Fibroblast of peridontal ligament (primary cell): ENCODE results near the gene CERT1.
A peak's percentile ranks its signal among the peaks of the same experiment; 100 is the strongest.
"Not testable (repeated sequence)": the region's sequence is repeated elsewhere in the genome, so short reads cannot be mapped to it uniquely, and the experiment has no call there.

Source experiments
- DNase-seq: peaks from one replicate; pipeline ENCODE4 v3.0.0-alpha.2; 2010; ENCODE audit errors: extremely low read depth

CERT1 gene

GRCh38 chr5:75351139-75351926, 160.1 kb downstream of the CERT1 start:
- DNase-seq: no peak

- DNase-seq: no peak
Observed at GRCh38 chr5:75349663-75350062, 161.8 kb downstream of the CERT1 start.

- no peak for DNase-seq
Observed at GRCh38 chr5:75348241-75348640, 163.2 kb downstream of the CERT1 start.

- DNase-seq: no peak
Observed at GRCh38 chr5:75342836-75343235, 168.6 kb downstream of the CERT1 start.

GRCh38 chr5:75341934-75342333, 169.5 kb downstream of the CERT1 start:
- DNase-seq: no peak

- DNase-seq: no peak
Observed at GRCh38 chr5:75340714-75341478, 170.5 kb downstream of the CERT1 start.

GRCh38 chr5:75338408-75338807, 173.0 kb downstream of the CERT1 start:
- DNase-seq: no peak

GRCh38 chr5:75337366-75338021, 173.9 kb downstream of the CERT1 start:
- peak; percentile 9 for DNase-seq

- peak; percentile 99 for DNase-seq
Observed at GRCh38 chr5:75336615-75337336, 174.7 kb downstream of the CERT1 start, which contains the start of gene HMGCR. Gene HMGCR, plus strand, starts transcription at chr5:75337220. Its CDS starts 5,386 bp downstream, at chr5:75342606.

- peak; percentile 89 for DNase-seq
Observed at GRCh38 chr5:75335952-75336614, 175.3 kb downstream of the CERT1 start.

- no peak for DNase-seq
Observed at GRCh38 chr5:75335486-75335885, 175.9 kb downstream of the CERT1 start.

- not testable (repeated sequence) for DNase-seq
Observed at GRCh38 chr5:75334413-75334812, 177.0 kb downstream of the CERT1 start.

GRCh38 chr5:75333759-75334158, 177.7 kb downstream of the CERT1 start:
- DNase-seq: not testable (repeated sequence)

GRCh38 chr5:75331095-75332090, 180.0 kb downstream of the CERT1 start:
- no peak for DNase-seq

- no peak for DNase-seq
Observed at GRCh38 chr5:75330404-75330803, 181.0 kb downstream of the CERT1 start.
